Activated T-helper 2 cell treated with anti-CD3 and anti-CD28 coated beads, Interferon-gamma antibody, Interleukin-2, Interleukin-4, amounts not matched to agents 10 μg/mL and 5 μg/mL and 100 μg/mL, durations not matched to agents 14 hours and 24 hours and 36 hours (primary cell): ENCODE results near the gene PLPP2. TPM values are rescaled to one million over a fixed set of nuclear protein-coding genes. Genes with fewer than 3 reads are reported as not detected.

ENCODE experiments used
- DNase-seq: peaks from one replicate; pipeline ENCODE4 v3.0.0; 2021; ENCODE audit warnings: low spot score
- H3K27ac Mint-ChIP-seq: one replicate; pipeline ENCODE4 v1.8.0; 2021; ENCODE audit warnings: mixed read lengths
- H3K27me3 Mint-ChIP-seq: one replicate; pipeline ENCODE4 v1.8.0; 2021; ENCODE audit warnings: low read depth, mixed read lengths
- H3K36me3 Mint-ChIP-seq: one replicate; pipeline ENCODE4 v1.8.0; 2021; ENCODE audit warnings: low read depth, mixed read lengths
- H3K4me1 Mint-ChIP-seq: one replicate; pipeline ENCODE4 v1.8.0; 2021; ENCODE audit warnings: low read depth, mixed read lengths
- H3K4me3 Mint-ChIP-seq: one replicate; pipeline ENCODE4 v1.8.0; 2021; ENCODE audit warnings: low read depth, mild to moderate bottlenecking, moderate library complexity, mixed read lengths
- H3K9me3 Mint-ChIP-seq: one replicate; pipeline ENCODE4 v1.8.0; 2021; ENCODE audit warnings: mixed read lengths
- intact Hi-C: fragments of 100-400 bp; cut with micrococcal nuclease; formaldehyde crosslinking; loops from one replicate; pipeline ENCODE4 v1.15.1; 2023
- total RNA-seq: library from RNA; stranded (reverse); gene quantifications from 2 replicates; pipeline ENCODE4 v1.2.3, GENCODE V29; 2022

PLPP2 gene
- total RNA-seq, 1 donor from 2014 or later: not detected

GRCh38 chr19:310781-311496 is 19.7 kb upstream of the PLPP2 start:
- Mint-ChIP-seq H3K36me3 (peaks cover 22% of the 10 kb centered on the region), H3K27ac (no peak overlapping the region), H3K4me1 (no peaks in the 10 kb centered on the region), H3K27me3 (no peaks in the 10 kb centered on the region), H3K4me3 (no peak overlapping the region), H3K9me3 (no peaks in the 10 kb centered on the region)
- DNase-seq: no peak
- intact Hi-C loops: no loop called here

GRCh38 chr19:310141-310651 is 19.0 kb upstream of the PLPP2 start:
- H3K27ac Mint-ChIP-seq: no peak overlapping the region
- no peak for DNase-seq
- no peaks in the 10 kb centered on the region for H3K4me1 Mint-ChIP-seq
- H3K36me3 Mint-ChIP-seq: peaks cover 18% of the 10 kb centered on the region
- no peaks in the 10 kb centered on the region for H3K9me3 Mint-ChIP-seq
- no peak overlapping the region for H3K4me3 Mint-ChIP-seq
- no peaks in the 10 kb centered on the region for H3K27me3 Mint-ChIP-seq
- intact Hi-C loops: no loop called here

DNA sequence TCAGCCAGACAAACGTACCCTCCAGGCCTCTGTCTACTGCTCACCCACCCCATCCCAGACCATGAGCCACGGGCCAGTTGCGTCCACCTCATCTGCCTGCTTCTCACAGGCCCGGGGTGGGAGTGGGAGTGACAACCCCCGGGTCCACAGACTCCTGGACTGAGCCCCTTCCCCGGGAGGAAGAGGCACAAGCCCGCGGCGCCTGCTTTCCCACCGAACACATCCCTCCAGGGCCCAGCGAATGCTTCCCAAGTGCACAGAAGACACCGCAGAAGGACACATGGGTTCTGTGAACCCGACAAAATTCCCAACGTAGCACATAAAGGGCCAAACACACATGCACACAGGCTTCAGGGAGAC is 18.0 kb upstream of the PLPP2 start:
- intact Hi-C loops: no loop called here
- H3K36me3 Mint-ChIP-seq: peaks cover 16% of the 10 kb centered on the region
- no peaks in the 10 kb centered on the region for H3K27me3 Mint-ChIP-seq
- H3K27ac Mint-ChIP-seq: no peak overlapping the region
- H3K9me3 Mint-ChIP-seq: no peaks in the 10 kb centered on the region
- no peaks in the 10 kb centered on the region for H3K4me1 Mint-ChIP-seq
- no peak for DNase-seq
- H3K4me3 Mint-ChIP-seq: no peak overlapping the region

- no peak for DNase-seq
- no peaks in the 10 kb centered on the region for H3K9me3 Mint-ChIP-seq
- H3K36me3 Mint-ChIP-seq: peaks cover 10% of the 10 kb centered on the region
- H3K27me3 Mint-ChIP-seq: no peaks in the 10 kb centered on the region
- no peaks in the 10 kb centered on the region for H3K4me1 Mint-ChIP-seq
- intact Hi-C loops: no loop called here
- no peak overlapping the region for H3K27ac Mint-ChIP-seq
- H3K4me3 Mint-ChIP-seq: no peak overlapping the region
Measured at GRCh38 chr19:308471-309205, 17.4 kb upstream of the PLPP2 start.

DNA sequence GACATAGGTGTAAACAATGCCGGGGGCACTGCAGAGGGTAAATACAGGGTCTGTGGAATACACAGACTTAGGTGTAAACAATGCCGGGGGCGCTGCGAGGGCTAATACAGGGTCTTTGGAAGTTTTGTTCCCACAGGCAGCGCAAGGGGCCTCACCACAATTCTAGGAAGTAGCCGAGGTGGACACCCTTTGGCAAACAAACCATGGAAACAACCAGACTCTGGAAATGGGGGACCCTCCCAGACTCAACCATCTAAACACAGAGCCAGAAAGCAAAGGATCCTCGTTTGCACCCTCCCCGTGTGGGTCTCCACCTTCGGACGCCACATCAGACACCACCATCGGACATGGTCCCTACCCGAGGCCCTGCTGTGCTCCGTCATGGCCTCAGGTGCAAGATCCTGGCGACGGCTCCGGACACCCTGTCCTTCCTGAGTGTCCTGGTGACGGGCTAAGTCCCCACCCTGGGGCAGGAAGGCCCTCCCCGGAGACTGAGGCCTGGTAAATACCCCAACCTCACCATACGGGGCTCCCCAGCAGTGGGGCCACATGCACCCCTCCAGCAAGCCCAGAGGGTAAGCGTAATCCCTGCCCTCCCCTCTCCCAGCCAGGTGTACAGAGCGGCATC is 16.7 kb upstream of the PLPP2 start:
- H3K27me3 Mint-ChIP-seq: no peaks in the 10 kb centered on the region
- intact Hi-C loops: no loop called here
- no peaks in the 10 kb centered on the region for H3K4me1 Mint-ChIP-seq
- peaks cover 7% of the 10 kb centered on the region for H3K36me3 Mint-ChIP-seq
- no peak overlapping the region for H3K27ac Mint-ChIP-seq
- no peak overlapping the region for H3K4me3 Mint-ChIP-seq
- no peaks in the 10 kb centered on the region for H3K9me3 Mint-ChIP-seq
- no peak for DNase-seq

DNA sequence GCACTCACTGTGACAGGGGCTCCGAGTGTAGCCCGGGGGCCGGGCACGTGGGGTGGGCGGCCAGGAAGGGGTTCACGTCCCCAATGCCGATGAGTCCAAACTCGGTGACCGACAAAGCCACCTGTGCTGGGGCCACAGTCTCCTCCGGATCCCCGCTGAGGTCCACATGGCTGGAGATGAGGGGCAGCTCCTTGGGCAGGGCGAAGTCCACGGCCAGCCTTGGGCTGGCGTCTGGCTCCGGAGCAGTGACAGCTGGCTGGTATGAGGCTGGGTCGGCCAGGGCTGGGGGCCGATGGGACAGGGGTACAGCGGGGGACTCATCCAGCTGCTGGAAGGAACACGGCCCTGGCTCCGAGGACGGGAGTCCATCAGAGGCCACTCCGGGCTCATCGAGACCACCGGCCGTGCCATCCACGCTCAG is 15.9 kb upstream of the PLPP2 start:
- intact Hi-C loops: no loop called here
- Mint-ChIP-seq H3K27me3 (no peaks in the 10 kb centered on the region), H3K9me3 (no peaks in the 10 kb centered on the region), H3K4me1 (no peaks in the 10 kb centered on the region), H3K27ac (no peak overlapping the region), H3K4me3 (no peak overlapping the region), H3K36me3 (peaks cover 7% of the 10 kb centered on the region)
- no peak for DNase-seq

DNA sequence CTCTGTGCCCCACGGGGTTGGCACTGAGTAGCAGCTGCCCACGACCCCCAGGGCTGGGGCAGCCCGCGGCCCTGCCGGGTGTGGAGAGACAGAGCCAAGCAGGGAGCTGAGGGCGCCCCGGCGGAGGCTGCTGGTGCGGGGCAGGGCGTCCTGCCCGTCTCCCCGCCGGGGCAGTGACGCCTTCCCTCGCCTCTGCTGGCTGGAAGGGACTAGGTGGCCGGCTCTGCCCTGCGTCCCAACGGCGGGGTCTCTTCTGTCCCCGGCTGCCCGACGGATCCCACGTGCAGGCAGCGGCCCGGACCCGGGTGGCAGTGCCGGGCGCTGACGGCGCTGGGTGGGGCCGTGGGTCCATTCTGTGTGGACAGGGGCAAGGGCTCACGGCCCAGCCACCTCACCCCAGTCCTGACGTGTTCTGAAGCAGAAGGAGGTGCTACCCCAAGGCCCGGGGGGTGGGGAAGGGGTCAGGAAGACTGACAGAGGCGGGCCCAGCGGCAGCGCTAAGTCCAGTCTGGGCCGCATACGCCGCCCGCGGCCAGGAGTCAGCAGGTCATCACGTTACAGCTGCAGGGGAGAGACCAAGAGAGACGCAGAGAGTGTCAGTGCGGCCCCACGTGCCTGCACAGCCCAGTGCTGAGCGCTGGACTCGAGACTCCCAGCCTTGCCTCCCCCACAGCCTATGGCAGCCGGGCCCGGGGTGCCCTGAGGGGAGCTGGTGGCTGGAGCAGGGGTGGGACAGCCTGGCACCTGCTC is 15.1 kb upstream of the PLPP2 start:
- Mint-ChIP-seq H3K9me3 (no peaks in the 10 kb centered on the region), H3K27ac (no peak overlapping the region), H3K4me3 (no peak overlapping the region), H3K27me3 (no peaks in the 10 kb centered on the region), H3K36me3 (peaks cover 7% of the 10 kb centered on the region), H3K4me1 (no peaks in the 10 kb centered on the region)
- no peak for DNase-seq
- intact Hi-C loops: no loop called here

- peaks cover 7% of the 10 kb centered on the region for H3K36me3 Mint-ChIP-seq
- H3K27ac Mint-ChIP-seq: no peak overlapping the region
- H3K4me1 Mint-ChIP-seq: no peaks in the 10 kb centered on the region
- no peak for DNase-seq
- no peaks in the 10 kb centered on the region for H3K27me3 Mint-ChIP-seq
- H3K4me3 Mint-ChIP-seq: no peak overlapping the region
- intact Hi-C loops: no loop called here
- no peaks in the 10 kb centered on the region for H3K9me3 Mint-ChIP-seq
Measured at GRCh38 chr19:305240-306150, 14.3 kb upstream of the PLPP2 start.

DNA sequence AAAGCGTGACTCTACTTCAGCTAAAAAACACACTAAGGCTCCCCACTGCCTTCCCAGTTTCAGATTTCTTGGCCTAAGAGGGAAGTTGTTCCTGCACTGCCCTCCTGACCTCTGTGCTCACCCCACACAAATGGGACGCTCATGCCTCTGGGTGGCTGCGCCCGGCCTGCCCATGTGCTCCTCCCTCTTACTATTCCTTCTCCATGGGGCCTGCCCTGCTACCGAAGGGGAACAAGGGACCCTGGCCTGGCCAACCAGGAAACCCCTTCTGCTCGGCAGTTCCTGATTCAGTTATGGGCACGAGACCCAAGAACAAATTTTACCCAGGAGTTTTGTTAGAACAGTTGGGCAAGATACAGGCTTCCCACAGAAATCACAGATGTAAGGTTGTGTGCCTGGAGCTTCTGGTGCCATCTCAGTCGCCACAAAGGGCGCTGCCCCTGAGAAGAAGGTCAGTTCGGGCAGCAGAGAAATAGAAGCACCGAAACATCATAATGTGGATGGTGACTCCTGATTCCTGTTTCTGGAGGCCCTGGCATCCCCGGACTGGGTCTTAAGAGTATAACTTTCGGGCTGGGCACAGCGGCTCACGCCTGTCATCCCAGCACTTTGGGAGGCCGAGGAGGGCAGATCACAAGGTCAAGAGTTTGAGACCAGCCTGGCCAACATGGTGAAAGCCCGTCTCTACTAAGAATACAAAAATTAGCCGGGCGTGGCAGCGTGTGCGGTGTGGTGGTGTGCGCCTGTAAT is 5.4 kb upstream of the PLPP2 start:
- Mint-ChIP-seq H3K4me3 (no peak overlapping the region), H3K4me1 (no peaks in the 10 kb centered on the region), H3K36me3 (no peaks in the 10 kb centered on the region), H3K27me3 (peaks cover 28% of the 10 kb centered on the region), H3K27ac (no peak overlapping the region), H3K9me3 (no peaks in the 10 kb centered on the region)
- intact Hi-C loops: no loop called here
- DNase-seq: no peak

GRCh38 chr19:295687-296370 is 4.6 kb upstream of the PLPP2 start:
- H3K27ac Mint-ChIP-seq: no peak overlapping the region
- no peaks in the 10 kb centered on the region for H3K36me3 Mint-ChIP-seq
- no peak overlapping the region for H3K4me3 Mint-ChIP-seq
- H3K4me1 Mint-ChIP-seq: no peaks in the 10 kb centered on the region
- intact Hi-C loops: no loop called here
- H3K9me3 Mint-ChIP-seq: no peaks in the 10 kb centered on the region
- DNase-seq: no peak
- peaks cover 28% of the 10 kb centered on the region for H3K27me3 Mint-ChIP-seq
